Neural cell (in vitro differentiated cells): ENCODE measurements around the gene CTSF. TPM values are rescaled to one million over a fixed set of nuclear protein-coding genes. Genes with fewer than 3 reads are reported as not detected.
"Not testable (repeated sequence)": the region's sequence is repeated elsewhere in the genome, so short reads cannot be mapped to it uniquely, and the experiment has no call there.

Experiments
- H2AFZ ChIP-seq: fragments of 200-600, 300-800 bp; sonication (generic), shearing (Covaris generic); 2 replicates; pipeline ENCODE4 v1.6.0; 2014; ENCODE audit warnings: low read depth, mild to moderate bottlenecking, antibody characterized with exemption, low read length, moderate library complexity
- H3F3A ChIP-seq: fragments of 200-600 bp; shearing (Covaris generic); 2 replicates; pipeline ENCODE4 v1.6.1; 2016; ENCODE audit warnings: mild to moderate bottlenecking, moderate library complexity, mixed read lengths, antibody characterized with exemption, low read length; ENCODE audit not compliant: insufficient read depth, poor library complexity, severe bottlenecking
- H3K27ac ChIP-seq: fragments of 200-600, 300-800 bp; sonication (generic), shearing (Covaris generic); 2 replicates; pipeline ENCODE4 v1.5.1; 2014; ENCODE audit warnings: mild to moderate bottlenecking, low read length, moderate library complexity
- H3K27me3 ChIP-seq: fragments of 300-800, 200-600 bp; sonication (generic), shearing (Covaris generic); 2 replicates; pipeline ENCODE4 v1.6.0; 2014; ENCODE audit warnings: mild to moderate bottlenecking, low read depth, low read length, moderate library complexity; ENCODE audit not compliant: insufficient read depth
- H3K36me3 ChIP-seq: fragments of 300-800, 200-600 bp; sonication (generic), shearing (Covaris generic); 2 replicates; pipeline ENCODE4 v1.5.1; 2014; ENCODE audit warnings: mild to moderate bottlenecking, antibody characterized with exemption, low read length, moderate library complexity; ENCODE audit not compliant: insufficient read depth
- H3K4me2 ChIP-seq: fragments of 300-800, 200-600 bp; sonication (generic), shearing (Covaris generic); 2 replicates; pipeline ENCODE4 v1.6.0; 2014; ENCODE audit warnings: mild to moderate bottlenecking, low read length
- H3K4me3 ChIP-seq: fragments of 300-800, 200-600 bp; sonication (generic), shearing (Covaris generic); 2 replicates; pipeline ENCODE4 v1.5.1; 2014; ENCODE audit warnings: mild to moderate bottlenecking, low read length, moderate library complexity
- H3K79me2 ChIP-seq: fragments of 200-600 bp; shearing (Covaris generic); replicated peaks from 2 replicates; pipeline ENCODE4 v1.6.0; 2014; ENCODE audit warnings: mild to moderate bottlenecking, low read length, moderate library complexity; ENCODE audit not compliant: insufficient read depth
- H3K9ac ChIP-seq: fragments of 300-800, 200-600 bp; sonication (generic), shearing (Covaris generic); 2 replicates; pipeline ENCODE4 v1.6.1; 2016; ENCODE audit warnings: mild to moderate bottlenecking, low read length, mixed read lengths
- H3K9me2 ChIP-seq: fragments of 200-600 bp; shearing (Covaris generic); 2 replicates; pipeline ENCODE4 v1.6.1; 2016; ENCODE audit warnings: mild to moderate bottlenecking, low read length, mixed read lengths; ENCODE audit not compliant: insufficient read depth
- H3K9me3 ChIP-seq: fragments of 200-600, 300-800 bp; sonication (generic), shearing (Covaris generic); 2 replicates; pipeline ENCODE4 v1.6.1; 2016; ENCODE audit warnings: mild to moderate bottlenecking, mixed run types, low read length, moderate library complexity, mixed read lengths
- H4K20me1 ChIP-seq: fragments of 200-600 bp; shearing (Covaris generic); 2 replicates; pipeline ENCODE4 v1.6.1; 2016; ENCODE audit warnings: mild to moderate bottlenecking, mixed run types; ENCODE audit not compliant: insufficient read depth
- EP300 ChIP-seq: fragments of 450-650 bp; conservative IDR thresholded peaks from 2 replicates; pipeline ENCODE4 v1.6.1; 2014; ENCODE audit warnings: antibody characterized with exemption, mild to moderate bottlenecking, moderate library complexity; ENCODE audit not compliant: poor library complexity, severe bottlenecking
- EZH2 ChIP-seq: fragments of 200-600, 300-800 bp; shearing (Covaris generic), sonication (generic); IDR thresholded peaks from 2 replicates; pipeline ENCODE4 v1.6.1; 2014; ENCODE audit warnings: antibody characterized with exemption, low read length, borderline replicate concordance, mild to moderate bottlenecking; ENCODE audit not compliant: insufficient read depth, poor library complexity, severe bottlenecking
- MXI1 ChIP-seq: fragments of 450-650 bp; conservative IDR thresholded peaks from 2 replicates; pipeline ENCODE4 v1.6.1; 2014; ENCODE audit warnings: antibody characterized with exemption, mild to moderate bottlenecking; ENCODE audit not compliant: poor library complexity, severe bottlenecking
- POLR2AphosphoS5 ChIP-seq: IDR thresholded peaks from 2 replicates; pipeline ENCODE4 v1.6.1; 2012
- RAD21 ChIP-seq: fragments of 450-650 bp; conservative IDR thresholded peaks from 2 replicates; pipeline ENCODE4 v1.6.1; 2014; ENCODE audit warnings: antibody characterized with exemption, mild to moderate bottlenecking, moderate library complexity
- SMC3 ChIP-seq: fragments of 450-650 bp; conservative IDR thresholded peaks from 2 replicates; pipeline ENCODE4 v1.6.1; 2014; ENCODE audit warnings: antibody characterized with exemption, mild to moderate bottlenecking, moderate library complexity; ENCODE audit not compliant: poor library complexity
- TAF1 ChIP-seq: IDR thresholded peaks from 2 replicates; pipeline ENCODE4 v1.6.1; 2012; ENCODE audit warnings: low read depth
- polyA plus RNA-seq: library from polyadenylated mRNA; depleted of rRNA; stranded (reverse); fragments of >200 nt; gene quantifications from 2 replicates; pipeline ENCODE4 v1.2.3, GENCODE V29; 2014
- TF ChIP-seq, protein P1 (sequence below): IDR thresholded peaks from 2 replicates; pipeline ENCODE4 v1.6.1; 2012; ENCODE audit warnings: borderline replicate concordance
- TF ChIP-seq, protein P2 (sequence below): fragments of 450-650 bp; IDR thresholded peaks from 2 replicates; pipeline ENCODE4 v1.5.1; 2014; ENCODE audit warnings: antibody characterized with exemption, mild to moderate bottlenecking, moderate library complexity; ENCODE audit not compliant: poor library complexity, severe bottlenecking

Gene CTSF
- polyA plus RNA-seq, 1 donor from 2014 or later, result 2.7 TPM

DNA sequence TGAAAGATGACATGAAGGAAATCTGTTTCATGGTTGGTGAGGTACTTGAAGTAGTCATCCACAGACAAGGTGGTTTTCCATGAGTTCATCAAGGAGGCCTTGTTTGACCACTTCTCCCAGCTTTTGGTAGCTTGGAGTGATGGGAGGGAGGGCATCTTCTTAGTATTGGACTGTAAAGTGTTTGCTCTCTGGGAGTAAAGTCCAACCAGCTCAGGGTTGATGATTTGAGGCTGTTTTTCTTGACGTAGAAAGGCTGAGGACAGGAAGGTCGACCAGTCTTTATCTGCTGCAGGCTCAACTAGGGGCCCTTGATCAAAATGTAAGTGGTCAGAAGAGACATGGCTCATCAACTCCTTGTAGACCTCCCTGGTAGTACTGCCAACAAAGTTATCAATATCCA is 22.8 kb upstream of the CTSF start:
- Histone ChIP-seq H3K9me2 (no peaks in the 10 kb centered on the region), H3K9me3 (peaks cover 18% of the 10 kb centered on the region), H3K27me3 (no peaks in the 10 kb centered on the region), H2AFZ (no peak overlapping the region), H3K36me3 (no peaks in the 10 kb centered on the region), H3K4me3 (no peak overlapping the region), H3F3A (no peaks in the 10 kb centered on the region), H4K20me1 (no peaks in the 10 kb centered on the region), H3K4me2 (no peak overlapping the region), H3K27ac (no peak overlapping the region), H3K9ac (no peak overlapping the region), H3K79me2 (no peaks in the 10 kb centered on the region)
- TF ChIP-seq POLR2AphosphoS5, result no peak
- TF ChIP-seq SMC3, result no peak
- TF ChIP-seq TAF1, result no peak
- TF ChIP-seq, protein P1, sequence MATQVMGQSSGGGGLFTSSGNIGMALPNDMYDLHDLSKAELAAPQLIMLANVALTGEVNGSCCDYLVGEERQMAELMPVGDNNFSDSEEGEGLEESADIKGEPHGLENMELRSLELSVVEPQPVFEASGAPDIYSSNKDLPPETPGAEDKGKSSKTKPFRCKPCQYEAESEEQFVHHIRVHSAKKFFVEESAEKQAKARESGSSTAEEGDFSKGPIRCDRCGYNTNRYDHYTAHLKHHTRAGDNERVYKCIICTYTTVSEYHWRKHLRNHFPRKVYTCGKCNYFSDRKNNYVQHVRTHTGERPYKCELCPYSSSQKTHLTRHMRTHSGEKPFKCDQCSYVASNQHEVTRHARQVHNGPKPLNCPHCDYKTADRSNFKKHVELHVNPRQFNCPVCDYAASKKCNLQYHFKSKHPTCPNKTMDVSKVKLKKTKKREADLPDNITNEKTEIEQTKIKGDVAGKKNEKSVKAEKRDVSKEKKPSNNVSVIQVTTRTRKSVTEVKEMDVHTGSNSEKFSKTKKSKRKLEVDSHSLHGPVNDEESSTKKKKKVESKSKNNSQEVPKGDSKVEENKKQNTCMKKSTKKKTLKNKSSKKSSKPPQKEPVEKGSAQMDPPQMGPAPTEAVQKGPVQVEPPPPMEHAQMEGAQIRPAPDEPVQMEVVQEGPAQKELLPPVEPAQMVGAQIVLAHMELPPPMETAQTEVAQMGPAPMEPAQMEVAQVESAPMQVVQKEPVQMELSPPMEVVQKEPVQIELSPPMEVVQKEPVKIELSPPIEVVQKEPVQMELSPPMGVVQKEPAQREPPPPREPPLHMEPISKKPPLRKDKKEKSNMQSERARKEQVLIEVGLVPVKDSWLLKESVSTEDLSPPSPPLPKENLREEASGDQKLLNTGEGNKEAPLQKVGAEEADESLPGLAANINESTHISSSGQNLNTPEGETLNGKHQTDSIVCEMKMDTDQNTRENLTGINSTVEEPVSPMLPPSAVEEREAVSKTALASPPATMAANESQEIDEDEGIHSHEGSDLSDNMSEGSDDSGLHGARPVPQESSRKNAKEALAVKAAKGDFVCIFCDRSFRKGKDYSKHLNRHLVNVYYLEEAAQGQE, result no peak
- TF ChIP-seq EZH2, result no peak
- TF ChIP-seq RAD21, result no peak
- TF ChIP-seq, protein P2, sequence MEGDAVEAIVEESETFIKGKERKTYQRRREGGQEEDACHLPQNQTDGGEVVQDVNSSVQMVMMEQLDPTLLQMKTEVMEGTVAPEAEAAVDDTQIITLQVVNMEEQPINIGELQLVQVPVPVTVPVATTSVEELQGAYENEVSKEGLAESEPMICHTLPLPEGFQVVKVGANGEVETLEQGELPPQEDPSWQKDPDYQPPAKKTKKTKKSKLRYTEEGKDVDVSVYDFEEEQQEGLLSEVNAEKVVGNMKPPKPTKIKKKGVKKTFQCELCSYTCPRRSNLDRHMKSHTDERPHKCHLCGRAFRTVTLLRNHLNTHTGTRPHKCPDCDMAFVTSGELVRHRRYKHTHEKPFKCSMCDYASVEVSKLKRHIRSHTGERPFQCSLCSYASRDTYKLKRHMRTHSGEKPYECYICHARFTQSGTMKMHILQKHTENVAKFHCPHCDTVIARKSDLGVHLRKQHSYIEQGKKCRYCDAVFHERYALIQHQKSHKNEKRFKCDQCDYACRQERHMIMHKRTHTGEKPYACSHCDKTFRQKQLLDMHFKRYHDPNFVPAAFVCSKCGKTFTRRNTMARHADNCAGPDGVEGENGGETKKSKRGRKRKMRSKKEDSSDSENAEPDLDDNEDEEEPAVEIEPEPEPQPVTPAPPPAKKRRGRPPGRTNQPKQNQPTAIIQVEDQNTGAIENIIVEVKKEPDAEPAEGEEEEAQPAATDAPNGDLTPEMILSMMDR, result no peak
- no peak for TF ChIP-seq EP300
- TF ChIP-seq MXI1, result no peak

DNA sequence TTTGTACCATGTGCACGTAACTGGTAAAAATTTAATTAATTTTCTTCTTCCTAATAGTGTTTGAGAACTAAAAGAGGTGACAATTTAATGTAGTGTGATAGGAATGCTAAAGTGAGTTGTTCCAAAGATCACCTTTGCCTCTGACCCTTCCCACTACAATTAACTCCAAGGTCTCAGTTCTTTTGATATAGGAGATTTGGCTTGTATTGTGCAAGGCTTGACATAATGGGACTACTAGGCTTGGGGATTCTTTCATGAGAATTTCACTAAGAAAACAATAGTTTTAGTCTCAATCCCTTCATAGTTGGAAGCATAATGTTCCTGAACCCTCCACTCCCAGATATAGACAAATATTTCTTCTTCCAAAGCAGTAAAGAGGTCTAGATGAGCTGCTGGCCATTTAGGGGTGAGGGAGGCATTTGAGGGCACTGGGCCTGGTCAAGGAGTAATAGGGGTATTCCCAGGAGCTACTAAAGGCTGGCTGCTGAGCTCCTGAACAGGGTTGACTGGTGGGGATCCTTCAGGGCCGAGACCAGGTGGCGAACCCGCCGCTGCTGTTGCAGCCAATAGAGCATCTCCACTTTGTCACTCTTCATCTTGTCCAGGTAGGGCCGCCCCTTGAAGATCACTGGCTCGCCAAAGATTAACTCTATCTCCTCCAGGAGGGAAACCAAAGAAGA is 21.7 kb upstream of the CTSF start:
- TF ChIP-seq, protein P1, result no peak
- TF ChIP-seq, protein P2, result no peak
- TF ChIP-seq EZH2, result no peak
- TF ChIP-seq TAF1, result no peak
- no peak for TF ChIP-seq RAD21
- TF ChIP-seq EP300, result no peak
- no peak for TF ChIP-seq MXI1
- no peak for TF ChIP-seq SMC3
- no peak for TF ChIP-seq POLR2AphosphoS5
- no peaks in the 10 kb centered on the region for H3K36me3 ChIP-seq
- no peaks in the 10 kb centered on the region for H3K27me3 ChIP-seq
- no peak overlapping the region for H3K4me3 ChIP-seq
- H3K9me3 ChIP-seq, result peaks cover 18% of the 10 kb centered on the region
- H3K4me2 ChIP-seq, result no peak overlapping the region
- no peak overlapping the region for H3K9ac ChIP-seq
- H3K79me2 ChIP-seq, result no peaks in the 10 kb centered on the region
- no peak overlapping the region for H2AFZ ChIP-seq
- H3K27ac ChIP-seq, result no peak overlapping the region
- no peaks in the 10 kb centered on the region for H3K9me2 ChIP-seq
- no peaks in the 10 kb centered on the region for H4K20me1 ChIP-seq
- H3F3A ChIP-seq, result no peaks in the 10 kb centered on the region

DNA sequence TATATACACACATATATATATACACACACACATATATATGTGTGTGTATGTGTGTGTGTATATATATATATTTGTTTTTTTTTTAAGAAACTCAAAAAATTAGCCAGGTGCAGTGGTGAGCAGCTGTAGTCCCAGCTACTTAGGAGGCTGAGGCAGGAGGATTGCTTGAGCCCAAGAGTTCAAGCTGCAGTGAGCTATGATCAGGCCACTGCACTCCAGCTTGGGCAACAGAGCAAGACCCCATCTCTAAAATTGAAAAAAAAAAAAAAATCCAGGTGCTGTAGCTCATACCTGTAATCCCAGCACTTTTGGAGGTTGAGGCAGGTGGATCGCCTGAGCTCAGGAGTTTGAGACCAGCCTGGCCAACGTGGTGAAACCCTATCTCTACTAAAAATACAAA is 20.9 kb upstream of the CTSF start:
- H3K36me3 ChIP-seq, H3K4me3 ChIP-seq, H3K4me2 ChIP-seq, H3K79me2 ChIP-seq, H3K9ac ChIP-seq, H3F3A ChIP-seq, H3K9me2 ChIP-seq, H4K20me1 ChIP-seq, H3K27ac ChIP-seq, H3K27me3 ChIP-seq, H2AFZ ChIP-seq: not testable (repeated sequence)
- peaks cover 18% of the 10 kb centered on the region for H3K9me3 ChIP-seq
